NT2/D1 (cell line): ENCODE measurements around the gene RCAN2.
A peak's percentile ranks its signal among the peaks of the same experiment; 100 is the strongest.

Source experiments
- DNase-seq: peaks from one replicate; pipeline ENCODE4 v3.0.0-alpha.2; 2011; ENCODE audit warnings: low read depth, low spot score
- H3K27me3 ChIP-seq: 2 replicates; pipeline ENCODE4 v1.6.0; 2011; ENCODE audit warnings: mild to moderate bottlenecking; ENCODE audit not compliant: insufficient read length, insufficient read depth
- H3K36me3 ChIP-seq: 2 replicates; pipeline ENCODE4 v1.6.1; 2011; ENCODE audit warnings: mild to moderate bottlenecking, low read length, mixed read lengths; ENCODE audit not compliant: insufficient read depth, insufficient read length
- H3K4me1 ChIP-seq: 2 replicates; pipeline ENCODE4 v1.5.1; 2011; ENCODE audit not compliant: insufficient read depth, insufficient read length
- H3K4me3 ChIP-seq: 2 replicates; pipeline ENCODE4 v1.5.1; 2011; ENCODE audit warnings: low read depth; ENCODE audit not compliant: insufficient read length
- H3K9ac ChIP-seq: 2 replicates; pipeline ENCODE4 v1.6.0; 2011; ENCODE audit warnings: low read depth; ENCODE audit not compliant: insufficient read length
- H3K9me3 ChIP-seq: 2 replicates; pipeline ENCODE4 v1.5.1; 2011; ENCODE audit warnings: mild to moderate bottlenecking, low read length; ENCODE audit not compliant: insufficient read depth
- SUZ12 ChIP-seq: IDR thresholded peaks from 2 replicates; pipeline ENCODE4 v1.6.1; 2011; ENCODE audit not compliant: insufficient read length, insufficient read depth; ENCODE audit errors: extremely low read depth
- YY1 ChIP-seq: IDR thresholded peaks from 2 replicates; pipeline ENCODE4 v1.6.1; 2011; ENCODE audit not compliant: insufficient read length, insufficient read depth
- ZNF274 ChIP-seq: IDR thresholded peaks from 2 replicates; pipeline ENCODE4 v1.6.1; 2011; ENCODE audit warnings: mild to moderate bottlenecking, low read depth, low read length

RCAN2 gene

DNA sequence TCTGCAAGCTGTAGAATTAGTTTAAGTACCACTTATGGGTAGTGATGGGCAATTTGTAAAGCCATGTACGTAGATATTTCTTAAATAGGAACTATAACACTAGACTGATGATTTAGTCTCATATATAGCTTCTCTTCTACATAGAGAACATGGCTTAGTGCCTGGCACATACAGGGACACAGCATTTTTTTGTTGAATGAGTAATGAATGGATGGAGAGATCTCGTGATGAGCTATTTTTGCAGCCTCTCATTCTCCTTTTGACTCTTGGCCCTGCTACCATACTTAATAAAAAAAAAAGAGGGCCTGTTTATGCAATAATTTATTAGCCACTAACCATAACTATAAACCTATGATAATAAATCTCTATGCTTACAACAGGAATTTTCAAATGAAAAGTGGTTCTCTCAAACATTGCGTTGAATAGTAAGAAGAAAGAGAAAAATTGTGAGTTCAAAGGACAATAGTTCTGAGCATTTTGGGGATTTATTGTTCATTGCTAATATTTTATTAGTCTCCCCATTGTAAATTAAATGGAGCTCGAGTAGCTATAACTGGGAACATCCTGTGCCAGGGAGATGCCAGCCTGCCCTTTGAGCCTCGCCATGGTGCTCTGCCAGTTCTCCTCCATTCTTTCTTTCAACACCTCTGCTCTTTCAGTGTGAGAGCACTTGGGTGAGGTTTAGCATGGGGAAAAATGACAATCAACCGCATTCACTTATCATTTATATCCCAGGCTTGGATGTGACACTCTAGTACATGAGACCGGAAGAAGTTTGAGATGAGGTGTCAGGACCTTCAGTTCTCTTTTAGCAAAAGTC lies 14.7 kb upstream of the RCAN2 start:
- no peak for DNase-seq

DNA sequence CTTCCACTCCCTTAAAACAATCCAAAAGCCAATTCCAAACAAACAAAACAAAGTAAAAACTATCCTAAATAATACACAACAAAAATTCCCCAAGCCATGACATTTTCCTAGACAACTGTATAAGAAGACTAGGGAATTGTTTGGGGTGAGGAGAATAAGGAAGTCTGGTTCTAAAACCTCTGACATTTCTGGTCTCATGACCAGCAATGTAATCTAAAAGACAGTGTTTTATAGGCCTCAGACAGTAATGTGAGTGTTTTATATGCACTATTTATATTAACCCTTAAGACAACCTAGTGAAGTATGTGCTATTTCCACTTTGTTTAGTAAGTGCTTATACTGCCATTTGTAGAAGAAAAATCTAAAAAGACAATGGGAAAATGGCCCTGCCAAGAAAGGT lies 13.0 kb upstream of the RCAN2 start:
- Histone ChIP-seq H3K4me1 (no peaks in the 10 kb centered on the region), H3K36me3 (no peaks in the 10 kb centered on the region)

More for the DNA sequence above, 14.7 kb upstream of the RCAN2 start:
- Histone ChIP-seq H3K36me3 (no peaks in the 10 kb centered on the region), H3K9ac (no peak overlapping the region), H3K9me3 (no peaks in the 10 kb centered on the region), H3K4me3 (no peak overlapping the region), H3K27me3 (no peaks in the 10 kb centered on the region), H3K4me1 (no peaks in the 10 kb centered on the region)
- TF ChIP-seq YY1: no peak
- no peak for TF ChIP-seq SUZ12
- TF ChIP-seq ZNF274: no peak

DNA sequence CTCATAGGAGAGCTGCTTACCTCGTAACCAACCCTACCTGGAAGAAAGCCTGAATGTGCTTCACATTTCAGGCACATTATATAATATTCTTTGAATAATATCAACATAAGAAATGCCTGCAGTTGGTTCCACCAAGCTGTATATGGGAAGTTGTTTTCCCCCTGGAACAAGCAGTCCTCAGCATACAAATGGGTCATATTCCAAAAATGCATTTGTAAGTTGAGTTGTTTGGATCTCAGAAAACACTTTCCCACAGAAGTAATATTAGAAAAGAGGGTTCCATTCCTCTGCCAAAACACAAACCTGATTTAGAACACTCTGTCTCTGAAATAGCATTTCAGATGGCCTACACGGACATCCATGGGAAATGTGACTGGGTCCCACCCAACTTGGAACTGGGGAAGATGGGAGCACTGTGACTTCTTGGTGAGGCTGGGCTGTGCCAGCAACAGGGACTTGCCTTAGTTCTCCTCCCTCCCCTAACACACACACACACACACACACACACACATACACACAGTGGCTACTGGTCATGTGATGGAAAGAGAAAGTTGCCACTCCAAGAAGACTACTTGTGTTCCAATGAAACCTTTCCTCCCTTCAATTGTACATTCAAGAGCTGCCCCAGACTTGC lies 11.4 kb upstream of the RCAN2 start:
- Histone ChIP-seq H3K4me3 (no peak overlapping the region), H3K9me3 (no peaks in the 10 kb centered on the region), H3K36me3 (no peaks in the 10 kb centered on the region), H3K27me3 (no peaks in the 10 kb centered on the region), H3K4me1 (no peaks in the 10 kb centered on the region), H3K9ac (no peak overlapping the region)
- no peak for DNase-seq
- TF ChIP-seq SUZ12: no peak
- no peak for TF ChIP-seq ZNF274
- TF ChIP-seq YY1: no peak

More for the DNA sequence above, 13.0 kb upstream of the RCAN2 start:
- Histone ChIP-seq H3K9ac (no peak overlapping the region), H3K27me3 (no peaks in the 10 kb centered on the region), H3K4me3 (no peak overlapping the region), H3K9me3 (no peaks in the 10 kb centered on the region)
- TF ChIP-seq SUZ12 (no peak), ZNF274 (no peak), YY1 (no peak)
- DNase-seq: no peak

GRCh38 chr6:46501136-46502089 lies 10.2 kb upstream of the RCAN2 start:
- no peak for TF ChIP-seq ZNF274
- TF ChIP-seq SUZ12: no peak
- TF ChIP-seq YY1: no peak
- Histone ChIP-seq H3K9ac (no peak overlapping the region), H3K27me3 (no peaks in the 10 kb centered on the region), H3K4me3 (no peak overlapping the region), H3K9me3 (no peaks in the 10 kb centered on the region), H3K36me3 (no peaks in the 10 kb centered on the region), H3K4me1 (no peaks in the 10 kb centered on the region)
- DNase-seq: no peak

- TF ChIP-seq ZNF274 (no peak), SUZ12 (no peak), YY1 (no peak)
- Histone ChIP-seq H3K9me3 (no peaks in the 10 kb centered on the region), H3K36me3 (no peaks in the 10 kb centered on the region), H3K4me3 (no peak overlapping the region), H3K9ac (no peak overlapping the region), H3K27me3 (no peaks in the 10 kb centered on the region), H3K4me1 (no peaks in the 10 kb centered on the region)
- no peak for DNase-seq
These were observed 9.1 kb upstream of the RCAN2 start for GRCh38 chr6:46500382-46500781.

DNA sequence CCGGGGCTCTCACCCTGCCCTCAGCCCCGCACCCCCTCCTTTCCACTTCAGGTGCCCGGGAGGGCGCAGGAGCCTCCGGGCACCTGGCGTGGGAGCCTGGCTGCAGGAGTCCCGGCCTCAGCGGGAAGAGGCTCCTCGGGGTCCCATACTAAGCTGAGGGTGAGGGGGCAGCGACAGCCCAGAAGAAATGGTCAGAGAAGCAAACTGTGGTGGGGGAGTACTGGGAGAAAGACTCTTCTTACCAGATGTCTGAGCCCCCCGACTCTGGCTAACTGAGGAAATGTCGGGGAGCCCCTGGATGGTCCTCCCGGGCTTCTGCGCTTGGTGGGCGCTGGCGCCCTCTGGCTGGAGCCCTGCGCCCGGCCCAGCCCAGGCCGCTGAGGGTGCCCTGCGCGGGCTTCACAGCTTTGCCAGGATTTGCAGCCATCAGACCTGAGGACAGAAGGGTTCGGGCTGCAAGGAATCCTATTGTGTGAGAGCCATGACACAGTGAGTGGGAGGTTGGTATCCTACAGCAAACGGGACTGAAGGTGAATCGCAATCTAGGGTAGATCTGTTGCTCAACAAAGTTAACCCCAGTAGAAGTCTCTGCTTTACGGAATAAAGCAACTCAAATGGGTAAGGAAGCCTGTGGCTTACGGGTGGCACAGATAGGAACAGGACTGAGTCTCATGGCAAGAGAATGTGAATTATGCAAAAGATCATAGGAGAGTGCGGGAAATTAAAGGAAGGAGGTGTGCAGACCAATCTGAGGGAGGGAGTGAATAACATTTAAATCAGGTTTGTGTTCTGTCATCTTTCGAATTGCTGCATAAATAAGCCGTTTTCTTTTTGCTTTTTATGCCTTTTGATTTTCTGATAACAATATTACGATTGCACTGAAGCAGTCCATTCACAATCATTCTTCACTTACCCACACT lies 639 bp upstream of the RCAN2 start:
- Histone ChIP-seq H3K4me1 (peaks cover 2% of the 10 kb centered on the region), H3K36me3 (no peaks in the 10 kb centered on the region), H3K9ac (peak overlapping the region; percentile 46), H3K27me3 (peaks cover 34% of the 10 kb centered on the region), H3K4me3 (peak overlapping the region; percentile 58), H3K9me3 (no peaks in the 10 kb centered on the region)
- DNase-seq: no peak
- TF ChIP-seq SUZ12 (no peak), ZNF274 (no peak), YY1 (no peak)
